Upper lobe of left lung (tissue), 6 donors: ENCODE measurements around the gene ZNF446. TPM values are rescaled to one million over a fixed set of nuclear protein-coding genes. Genes with fewer than 3 reads are reported as not detected.

ENCODE experiments used
- ATAC-seq, 2 donors: fragments of 200-7000 bp; cut with Tn5 transposase; one replicate each; pipeline ENCODE4 v1.9.1; 2022; ENCODE audit warnings: mild to moderate bottlenecking in 2 of 2, moderate library complexity in 2 of 2; ENCODE audit not compliant: low FRiP score in 2 of 2
- DNase-seq, 2 donors: peaks; one replicate each; pipeline ENCODE4 v3.0.0-alpha.2; 2019 to 2020
- H3K27ac ChIP-seq, 4 donors: fragments of 200-600 bp; sonication (generic); one replicate each; pipeline ENCODE4 v1.5.1; 2016 to 2019
- H3K27me3 ChIP-seq, 4 donors: fragments of 200-600 bp; sonication (generic); one replicate each; pipeline ENCODE4 v1.5.1; 2017 to 2019
- H3K36me3 ChIP-seq, 4 donors: fragments of 200-600 bp; sonication (generic); one replicate each; pipeline ENCODE4 v1.5.1; 2016 to 2019
- H3K4me1 ChIP-seq, 4 donors: fragments of 200-600 bp; sonication (generic); one replicate each; pipeline ENCODE4 v1.5.1; 2018 to 2019
- H3K4me3 ChIP-seq, 4 donors: fragments of 200-600 bp; sonication (generic); one replicate each; pipeline ENCODE4 v1.5.1; 2017 to 2019; ENCODE audit warnings: mild to moderate bottlenecking in 2 of 4, moderate library complexity in 1 of 4
- H3K9me3 ChIP-seq, 4 donors: fragments of 200-600 bp; sonication (generic); one replicate each; pipeline ENCODE4 v1.5.1; 2018 to 2019
- CTCF ChIP-seq, 6 experiments: fragments of 450-650 bp in 4 of 6; fragments of 200-600 bp in 2 of 6; sonication (generic) in 2 of 6; IDR thresholded peaks; one replicate each; pipeline ENCODE4 v1.5.1; 2016 to 2019; ENCODE audit warnings: antibody characterized with exemption in 6 of 6
- EP300 ChIP-seq, 4 donors: sonication (generic); formaldehyde crosslinking; IDR thresholded peaks; one replicate each; pipeline ENCODE4 v1.5.1; 2017; ENCODE audit warnings: antibody characterized with exemption in 4 of 4, control low read depth in 2 of 4
- POLR2A ChIP-seq, 4 donors: fragments of 450-650 bp; IDR thresholded peaks; one replicate each; pipeline ENCODE4 v1.5.1; 2016 to 2017; ENCODE audit warnings: antibody characterized with exemption in 4 of 4, mild to moderate bottlenecking in 2 of 4
- POLR2AphosphoS5 ChIP-seq, 2 donors: sonication (generic); formaldehyde crosslinking; IDR thresholded peaks; one replicate each; pipeline ENCODE4 v1.5.1; 2017; ENCODE audit warnings: antibody characterized with exemption in 2 of 2
- WGBS, 2 donors: methylation state at CpG; one replicate each; pipeline ENCODE4 v1.1.5; 2017 to 2018; 5-methylcytosine and 5-hydroxymethylcytosine counted together
- total RNA-seq, 6 donors: library from RNA; depleted of rRNA in 4 of 6; stranded (reverse); fragments of >200 nt in 4 of 6; gene quantifications; one replicate each; pipeline versions ENCODE4 v1.1.0 to v1.2.1, GENCODE V29; 2016 to 2021
- donor health status: DM: no; HTN: no; CAD: no; lungs with moderate emphysema.
- donor health status: DM: no; HTN: yes; CAD: no; lungs with severe emphysema.

ZNF446 gene
- total RNA-seq, 6 donors from 2014 or later, result 10.1 to 30.4 (median 14.4) TPM

- Histone ChIP-seq H3K36me3 (peaks cover 1 to 43% (median 33%) of the 10 kb centered on the region in 4 donors), H3K9me3 (no peaks in the 10 kb centered on the region), H3K4me1 (peaks cover 13 to 21% (median 16%) of the 10 kb centered on the region in 4 donors), H3K27ac (peak overlapping the region; percentile 6 to 91 (median 83)), H3K4me3 (peak overlapping the region in 1 of 4 donors; percentile 55), H3K27me3 (no peaks in the 10 kb centered on the region)
- peak in 1 of 2 donors; percentile 84 for DNase-seq
- WGBS, 2 donors, result 80 to 92% methylated on average over 9 to 14 of the region's 15 CpGs
- ATAC-seq, result no peak
- TF ChIP-seq POLR2A (IDR thresholded peaks at IDR 0.05) (no peak), POLR2AphosphoS5 (IDR thresholded peaks at IDR 0.05) (no peak), EP300 (IDR thresholded peaks at IDR 0.05) (no peak), CTCF (IDR thresholded peaks at IDR 0.05) (no peak)
These were observed 978 bp downstream of the ZNF446 start for GRCh38 chr19:58477130-58477529.

- Histone ChIP-seq H3K27ac (peak overlapping the region in 1 of 4 donors; percentile 91), H3K4me3 (no peak overlapping the region), H3K9me3 (no peaks in the 10 kb centered on the region), H3K36me3 (peaks cover 0 to 36% (median 25%) of the 10 kb centered on the region in 4 donors), H3K4me1 (peaks cover 13 to 21% (median 16%) of the 10 kb centered on the region in 4 donors), H3K27me3 (no peaks in the 10 kb centered on the region)
- no peak for TF ChIP-seq CTCF (IDR thresholded peaks at IDR 0.05)
- TF ChIP-seq POLR2AphosphoS5 (IDR thresholded peaks at IDR 0.05), result no peak
- no peak for TF ChIP-seq EP300 (IDR thresholded peaks at IDR 0.05)
- no peak for TF ChIP-seq POLR2A (IDR thresholded peaks at IDR 0.05)
- DNase-seq, result no peak
- WGBS, 2 donors, result 86 to 100% methylated on average over 1 of the region's 1 CpG
- no peak for ATAC-seq
These were observed 1.7 kb downstream of the ZNF446 start for GRCh38 chr19:58477871-58478270.

GRCh38 chr19:58479303-58479702, 3.2 kb downstream of the ZNF446 start:
- no peak for ATAC-seq
- H3K27me3 ChIP-seq, result no peaks in the 10 kb centered on the region
- DNase-seq, result no peak
- H3K4me3 ChIP-seq, result no peak overlapping the region
- H3K9me3 ChIP-seq, result no peaks in the 10 kb centered on the region
- WGBS, 2 donors, result 92% methylated on average over 7 of the region's 7 CpGs
- H3K4me1 ChIP-seq, result peaks cover 13 to 21% (median 16%) of the 10 kb centered on the region in 4 donors
- H3K27ac ChIP-seq, result no peak overlapping the region
- no peak for TF ChIP-seq EP300 (IDR thresholded peaks at IDR 0.05)
- no peak for TF ChIP-seq POLR2AphosphoS5 (IDR thresholded peaks at IDR 0.05)
- no peak for TF ChIP-seq CTCF (IDR thresholded peaks at IDR 0.05)
- no peak for TF ChIP-seq POLR2A (IDR thresholded peaks at IDR 0.05)
- H3K36me3 ChIP-seq, result peaks cover 0 to 33% (median 24%) of the 10 kb centered on the region in 4 donors

- Histone ChIP-seq H3K4me1 (peaks cover 12 to 19% (median 15%) of the 10 kb centered on the region in 4 donors), H3K9me3 (no peaks in the 10 kb centered on the region), H3K36me3 (peaks cover 0 to 33% (median 24%) of the 10 kb centered on the region in 4 donors), H3K4me3 (no peak overlapping the region), H3K27me3 (no peaks in the 10 kb centered on the region), H3K27ac (no peak overlapping the region)
- DNase-seq (peak in 1 of 2 donors; percentile 79), ATAC-seq (no peak)
- WGBS, 2 donors, result 95% methylated on average over 28 of the region's 28 CpGs; no CpG with 5 or more reads in 1 of the 2 donors
- TF ChIP-seq POLR2A (IDR thresholded peaks at IDR 0.05), result no peak
- TF ChIP-seq POLR2AphosphoS5 (IDR thresholded peaks at IDR 0.05), result no peak
These were observed 3.8 kb downstream of the ZNF446 start for GRCh38 chr19:58479736-58480480.

- WGBS, 2 donors, result 94 to 96% methylated on average over 13 to 20 of the region's 20 CpGs
- ATAC-seq (no peak), DNase-seq (peak in 1 of 2 donors; percentile 73)
- H3K9me3 ChIP-seq, result no peaks in the 10 kb centered on the region
- no peak for TF ChIP-seq POLR2AphosphoS5 (IDR thresholded peaks at IDR 0.05)
- TF ChIP-seq CTCF (IDR thresholded peaks at IDR 0.05), result no peak
- no peak for TF ChIP-seq EP300 (IDR thresholded peaks at IDR 0.05)
- TF ChIP-seq POLR2A (IDR thresholded peaks at IDR 0.05), result no peak
- no peak overlapping the region for H3K4me3 ChIP-seq
- H3K36me3 ChIP-seq, result peaks cover 0 to 33% (median 24%) of the 10 kb centered on the region in 4 donors
- no peak overlapping the region for H3K27ac ChIP-seq
- H3K4me1 ChIP-seq, result peaks cover 7 to 13% (median 11%) of the 10 kb centered on the region in 4 donors
- no peaks in the 10 kb centered on the region for H3K27me3 ChIP-seq
These were observed 4.3 kb downstream of the ZNF446 start for GRCh38 chr19:58480481-58480830.
